DOHH2 (cell line): Measurements from ENCODE around the gene YIPF6.

ENCODE experiments used
- EZH2phosphoT487 ChIP-seq: fragments of 200-600 bp; sonication (generic); IDR thresholded peaks from 2 replicates; pipeline ENCODE4 v1.6.1; 2017; ENCODE audit warnings: borderline replicate concordance, mild to moderate bottlenecking, antibody characterized with exemption, low read length, moderate library complexity, mixed read lengths
- TF ChIP-seq, protein P1 (sequence below): fragments of 200-600 bp; sonication (generic); IDR thresholded peaks from one replicate; pipeline ENCODE4 v1.5.1; 2014; ENCODE audit warnings: antibody characterized with exemption, mild to moderate bottlenecking, low read depth, low read length; ENCODE audit not compliant: poor library complexity, severe bottlenecking

DNA sequence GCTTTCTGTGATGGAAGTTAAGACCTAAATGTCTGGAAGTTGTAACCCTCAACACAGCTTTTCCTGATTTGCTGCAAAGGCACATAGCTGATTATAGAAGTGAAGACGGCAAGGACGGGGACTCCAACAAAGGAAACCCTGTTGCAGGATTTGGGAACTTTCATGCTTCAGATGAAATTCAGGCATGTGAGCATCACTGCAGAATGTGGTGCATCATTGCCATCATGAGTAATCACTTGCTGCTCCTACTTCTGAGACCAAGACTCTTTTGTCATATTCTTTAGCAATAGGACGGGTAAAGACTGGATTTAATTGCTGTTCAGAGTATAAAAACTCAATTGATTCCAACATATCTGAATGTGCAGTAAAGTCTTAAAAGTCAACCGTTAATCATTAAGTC is 35.8 kb downstream of the YIPF6 start:
- TF ChIP-seq, protein P1, sequence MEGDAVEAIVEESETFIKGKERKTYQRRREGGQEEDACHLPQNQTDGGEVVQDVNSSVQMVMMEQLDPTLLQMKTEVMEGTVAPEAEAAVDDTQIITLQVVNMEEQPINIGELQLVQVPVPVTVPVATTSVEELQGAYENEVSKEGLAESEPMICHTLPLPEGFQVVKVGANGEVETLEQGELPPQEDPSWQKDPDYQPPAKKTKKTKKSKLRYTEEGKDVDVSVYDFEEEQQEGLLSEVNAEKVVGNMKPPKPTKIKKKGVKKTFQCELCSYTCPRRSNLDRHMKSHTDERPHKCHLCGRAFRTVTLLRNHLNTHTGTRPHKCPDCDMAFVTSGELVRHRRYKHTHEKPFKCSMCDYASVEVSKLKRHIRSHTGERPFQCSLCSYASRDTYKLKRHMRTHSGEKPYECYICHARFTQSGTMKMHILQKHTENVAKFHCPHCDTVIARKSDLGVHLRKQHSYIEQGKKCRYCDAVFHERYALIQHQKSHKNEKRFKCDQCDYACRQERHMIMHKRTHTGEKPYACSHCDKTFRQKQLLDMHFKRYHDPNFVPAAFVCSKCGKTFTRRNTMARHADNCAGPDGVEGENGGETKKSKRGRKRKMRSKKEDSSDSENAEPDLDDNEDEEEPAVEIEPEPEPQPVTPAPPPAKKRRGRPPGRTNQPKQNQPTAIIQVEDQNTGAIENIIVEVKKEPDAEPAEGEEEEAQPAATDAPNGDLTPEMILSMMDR = no peak
- no peak for TF ChIP-seq EZH2phosphoT487
